Activated naive CD8-positive, alpha-beta T cell treated with anti-CD3 and anti-CD28 coated beads, Interleukin-2, amount 10 ng/mL, durations not matched to agents 7 days and 5 days (primary cell): ENCODE results near the gene CRY1. TPM values are rescaled to one million over a fixed set of nuclear protein-coding genes. Genes with fewer than 3 reads are reported as not detected.
"Not testable (repeated sequence)": the region's sequence is repeated elsewhere in the genome, so short reads cannot be mapped to it uniquely, and the experiment has no call there.

ENCODE experiments used
- ATAC-seq: fragments of 150-1000 bp; cut with Tn5 transposase; one replicate; pipeline ENCODE4 v1.10.0; 2021; ENCODE audit warnings: low read depth, moderate library complexity
- POLR2A ChIA-PET: fragments of 350-600 bp; sonication (Branson Sonifier 250); formaldehyde crosslinking; loops from one replicate; lab custom pipeline; 2021; ENCODE audit warnings: antibody characterized with exemption; lab: Charles Lee
- DNase-seq: peaks from one replicate; pipeline ENCODE4 v3.0.0; 2021
- H3K27ac Mint-ChIP-seq: one replicate; pipeline ENCODE4 v1.8.0; 2022; ENCODE audit warnings: mild to moderate bottlenecking, mixed read lengths
- H3K27me3 Mint-ChIP-seq: one replicate; pipeline ENCODE4 v1.8.0; 2022; ENCODE audit warnings: mild to moderate bottlenecking, moderate library complexity, mixed read lengths
- H3K36me3 Mint-ChIP-seq: one replicate; pipeline ENCODE4 v1.8.0; 2021; ENCODE audit warnings: mild to moderate bottlenecking, mixed read lengths
- H3K4me1 Mint-ChIP-seq: one replicate; pipeline ENCODE4 v1.8.0; 2021; ENCODE audit warnings: mixed read lengths
- H3K4me3 Mint-ChIP-seq: one replicate; pipeline ENCODE4 v1.8.0; 2022; ENCODE audit warnings: mild to moderate bottlenecking, moderate library complexity, mixed read lengths
- H3K9me3 Mint-ChIP-seq: one replicate; pipeline ENCODE4 v1.8.0; 2021; ENCODE audit warnings: mixed read lengths
- total RNA-seq, 2 experiments: library from RNA; stranded (reverse); gene quantifications; one replicate each; pipeline ENCODE4 v1.2.3, GENCODE V29; 2021

Gene CRY1
- total RNA-seq, 2 experiments from 2014 or later = 17.3 to 22.5 TPM

DNA sequence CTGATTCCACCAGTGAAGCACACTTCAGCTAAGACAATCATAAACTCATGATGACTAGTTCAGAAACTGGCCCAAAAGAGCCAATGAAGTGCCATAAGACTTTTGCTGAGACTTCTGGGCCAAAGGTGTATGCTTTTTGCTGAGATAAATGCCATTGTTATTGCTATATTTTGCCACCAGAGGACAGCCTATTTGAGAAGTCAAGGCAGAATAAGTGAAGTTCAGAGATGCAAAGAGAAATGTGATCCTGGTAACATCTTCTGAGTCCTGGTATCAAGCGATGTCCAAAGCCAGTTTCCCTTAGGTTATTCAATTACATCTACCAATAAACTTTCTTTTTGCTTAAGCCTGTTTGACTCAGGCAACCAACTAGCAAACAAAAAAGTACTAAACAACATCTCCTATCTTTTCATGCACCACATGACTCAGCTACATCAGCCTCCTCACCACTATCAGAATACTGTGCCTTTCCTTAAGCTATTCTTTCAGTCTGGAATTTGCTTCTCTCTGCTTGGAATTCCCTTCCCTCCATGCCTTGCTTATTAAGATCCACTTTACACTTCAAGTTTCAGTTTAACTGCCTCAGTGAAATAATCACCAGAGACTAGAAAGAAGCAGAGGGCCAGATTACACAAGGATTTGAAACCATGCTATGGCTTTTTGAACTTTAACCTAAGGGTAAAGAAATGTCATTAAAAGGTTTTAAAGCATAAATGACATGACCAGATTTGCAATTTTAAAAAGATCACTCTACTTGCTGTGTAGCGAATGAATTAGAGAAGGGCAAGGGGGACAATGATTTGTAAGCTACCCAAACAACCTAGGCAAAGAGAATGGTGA lies 14.0 kb downstream of the CRY1 start:
- Mint-ChIP-seq H3K4me3 (no peak overlapping the region), H3K4me1 (no peaks in the 10 kb centered on the region), H3K27ac (no peak overlapping the region), H3K27me3 (no peaks in the 10 kb centered on the region), H3K9me3 (peaks cover 5% of the 10 kb centered on the region), H3K36me3 (peaks cover 12% of the 10 kb centered on the region)
- POLR2A ChIA-PET = no interaction called here
- ATAC-seq = no peak
- no peak for DNase-seq

- H3K4me1 Mint-ChIP-seq, H3K27ac Mint-ChIP-seq, POLR2A ChIA-PET, H3K27me3 Mint-ChIP-seq, H3K9me3 Mint-ChIP-seq, DNase-seq, H3K4me3 Mint-ChIP-seq, ATAC-seq, H3K36me3 Mint-ChIP-seq: not testable (repeated sequence)
These were observed 20.1 kb downstream of the CRY1 start for GRCh38 chr12:107073266-107073665.

DNA sequence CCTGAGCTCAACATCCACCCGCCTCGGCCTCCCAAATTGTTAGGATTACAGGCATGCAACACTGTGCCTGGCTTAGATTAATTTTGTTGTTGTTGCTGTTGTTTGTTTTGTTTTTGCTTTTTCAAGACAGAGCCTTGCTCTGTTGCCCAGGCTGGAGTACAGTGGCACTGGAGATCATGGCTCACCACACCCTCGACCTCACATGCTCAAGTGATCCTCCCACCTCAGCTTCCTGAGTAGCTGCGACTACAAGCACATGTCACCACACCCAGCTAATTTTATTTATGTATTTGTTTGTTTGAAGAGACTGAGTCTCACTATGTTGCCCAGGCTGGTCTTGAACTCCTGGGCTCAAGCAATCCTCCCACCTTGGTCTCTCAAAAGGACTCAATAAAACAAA lies 26.7 kb downstream of the CRY1 start:
- ATAC-seq (no peak), DNase-seq (no peak)
- H3K27me3 Mint-ChIP-seq = no peaks in the 10 kb centered on the region
- H3K9me3 Mint-ChIP-seq = peaks cover 4% of the 10 kb centered on the region
- no peaks in the 10 kb centered on the region for H3K4me1 Mint-ChIP-seq
- POLR2A ChIA-PET = no interaction called here
- no peak overlapping the region for H3K27ac Mint-ChIP-seq
- H3K36me3 Mint-ChIP-seq = no peaks in the 10 kb centered on the region
- no peak overlapping the region for H3K4me3 Mint-ChIP-seq

DNA sequence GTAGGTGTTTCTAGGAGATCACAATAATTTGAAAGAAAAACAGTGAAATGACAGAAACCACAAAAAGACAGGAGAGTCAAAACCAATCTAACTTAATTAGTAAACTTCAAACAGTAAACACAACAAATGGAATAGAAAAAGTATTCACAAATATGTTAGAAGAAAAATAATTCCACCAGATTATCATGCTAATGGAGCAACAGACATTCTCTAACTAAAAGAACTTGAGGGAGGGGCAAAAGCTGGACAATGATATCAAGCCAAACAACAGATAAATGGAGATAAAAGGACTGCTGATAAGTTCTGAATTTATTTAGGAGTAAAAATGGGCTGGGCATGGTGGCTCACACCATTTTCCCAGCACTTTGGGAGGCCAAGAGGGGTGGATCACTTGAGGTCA lies 28.7 kb downstream of the CRY1 start:
- no peak overlapping the region for H3K4me3 Mint-ChIP-seq
- DNase-seq = no peak
- peaks cover 4% of the 10 kb centered on the region for H3K9me3 Mint-ChIP-seq
- POLR2A ChIA-PET = no interaction called here
- no peaks in the 10 kb centered on the region for H3K27me3 Mint-ChIP-seq
- no peaks in the 10 kb centered on the region for H3K4me1 Mint-ChIP-seq
- no peaks in the 10 kb centered on the region for H3K36me3 Mint-ChIP-seq
- H3K27ac Mint-ChIP-seq = no peak overlapping the region
- ATAC-seq = no peak

DNA sequence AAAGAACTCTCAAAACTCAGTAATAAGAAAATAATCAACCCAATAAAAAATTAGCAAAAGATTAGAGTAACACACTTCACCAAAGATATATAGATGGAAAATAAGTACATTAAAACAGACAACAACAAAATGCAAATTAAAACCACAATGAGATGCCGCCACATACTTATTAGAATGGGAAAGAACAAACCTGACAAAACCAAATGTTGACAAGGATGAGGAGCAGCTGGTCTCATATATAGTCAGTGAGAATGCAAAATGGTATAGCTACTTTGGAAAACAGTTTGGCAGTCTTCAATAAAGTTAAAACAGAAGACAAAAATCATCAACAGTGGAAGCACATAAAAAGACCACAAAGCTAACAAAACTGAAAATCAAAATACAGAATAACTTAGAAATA lies 29.1 kb downstream of the CRY1 start:
- no peak for DNase-seq
- no peaks in the 10 kb centered on the region for H3K4me1 Mint-ChIP-seq
- H3K27ac Mint-ChIP-seq = no peak overlapping the region
- H3K36me3 Mint-ChIP-seq = no peaks in the 10 kb centered on the region
- H3K4me3 Mint-ChIP-seq = no peak overlapping the region
- H3K27me3 Mint-ChIP-seq = no peaks in the 10 kb centered on the region
- peaks cover 4% of the 10 kb centered on the region for H3K9me3 Mint-ChIP-seq
- ATAC-seq = no peak
- POLR2A ChIA-PET = no interaction called here

- no peaks in the 10 kb centered on the region for H3K4me1 Mint-ChIP-seq
- POLR2A ChIA-PET = no interaction called here
- no peak overlapping the region for H3K27ac Mint-ChIP-seq
- ATAC-seq (no peak), DNase-seq (no peak)
- peaks cover 3% of the 10 kb centered on the region for H3K36me3 Mint-ChIP-seq
- no peak overlapping the region for H3K4me3 Mint-ChIP-seq
- H3K27me3 Mint-ChIP-seq = no peaks in the 10 kb centered on the region
- peaks cover 2% of the 10 kb centered on the region for H3K9me3 Mint-ChIP-seq
These were observed 35.2 kb downstream of the CRY1 start for GRCh38 chr12:107058190-107058589.

GRCh38 chr12:107057071-107057834 lies 36.1 kb downstream of the CRY1 start:
- DNase-seq = no peak
- POLR2A ChIA-PET = no interaction called here
- Mint-ChIP-seq H3K4me3 (no peak overlapping the region), H3K4me1 (no peaks in the 10 kb centered on the region), H3K27ac (no peak overlapping the region), H3K27me3 (no peaks in the 10 kb centered on the region), H3K9me3 (peaks cover 3% of the 10 kb centered on the region), H3K36me3 (peaks cover 3% of the 10 kb centered on the region)
- ATAC-seq = no peak

DNA sequence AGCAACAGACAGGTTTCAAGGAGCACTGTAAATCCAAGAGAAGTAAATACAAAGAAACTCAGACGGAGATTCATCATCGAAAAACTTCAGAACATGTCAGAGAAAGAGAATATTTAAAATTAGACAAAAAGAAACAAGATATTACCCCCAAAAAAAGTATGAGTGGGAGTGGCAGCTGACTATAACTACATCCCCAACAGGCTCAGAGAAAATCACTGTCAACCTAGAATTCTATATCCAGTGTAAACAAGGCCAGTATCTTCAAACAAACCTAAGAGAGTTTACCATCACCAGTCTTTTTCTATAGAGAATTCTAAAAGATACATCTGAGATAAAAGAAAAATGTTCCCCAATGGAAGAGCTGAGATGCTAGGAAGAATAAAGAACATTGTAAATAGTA lies 39.6 kb downstream of the CRY1 start:
- no peak for ATAC-seq
- Mint-ChIP-seq H3K27me3 (no peaks in the 10 kb centered on the region), H3K27ac (no peak overlapping the region), H3K4me1 (peaks cover 3% of the 10 kb centered on the region), H3K9me3 (peaks cover 3% of the 10 kb centered on the region), H3K36me3 (peaks cover 12% of the 10 kb centered on the region), H3K4me3 (no peak overlapping the region)
- DNase-seq = no peak
- POLR2A ChIA-PET = no interaction called here

- no peaks in the 10 kb centered on the region for H3K27me3 Mint-ChIP-seq
- DNase-seq (no peak), ATAC-seq (no peak)
- no peak overlapping the region for H3K4me3 Mint-ChIP-seq
- peaks cover 8% of the 10 kb centered on the region for H3K36me3 Mint-ChIP-seq
- peaks cover 6% of the 10 kb centered on the region for H3K9me3 Mint-ChIP-seq
- H3K4me1 Mint-ChIP-seq = no peaks in the 10 kb centered on the region
- H3K27ac Mint-ChIP-seq = no peak overlapping the region
- POLR2A ChIA-PET = no interaction called here
These were observed 48.2 kb downstream of the CRY1 start for GRCh38 chr12:107045186-107045585.

GRCh38 chr12:107042801-107043200 lies 50.5 kb downstream of the CRY1 start:
- Mint-ChIP-seq H3K27ac (no peak overlapping the region), H3K4me3 (no peak overlapping the region), H3K4me1 (peaks cover 2% of the 10 kb centered on the region), H3K36me3 (peaks cover 14% of the 10 kb centered on the region), H3K27me3 (no peaks in the 10 kb centered on the region), H3K9me3 (peaks cover 9% of the 10 kb centered on the region)
- POLR2A ChIA-PET = no interaction called here
- ATAC-seq = no peak
- no peak for DNase-seq

DNA sequence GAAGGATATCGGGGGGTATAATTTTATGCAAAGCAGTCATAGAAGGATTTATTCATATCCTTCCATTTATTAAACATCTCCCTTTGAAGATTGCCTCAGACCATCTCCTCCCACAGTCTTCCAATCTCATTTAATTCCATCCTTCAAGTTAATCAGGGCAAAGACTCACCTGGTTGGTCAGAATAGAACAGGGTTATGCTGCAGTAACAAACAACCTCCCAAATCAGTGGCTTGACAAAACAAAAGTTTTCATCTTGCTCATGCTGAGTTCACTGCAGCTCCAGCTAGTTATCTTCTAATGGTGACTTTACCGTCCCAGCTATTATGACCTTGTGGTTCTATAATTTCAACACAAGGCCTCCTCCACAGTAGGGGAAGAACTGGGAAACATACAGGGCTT lies 57.6 kb downstream of the CRY1 start:
- peaks cover 5% of the 10 kb centered on the region for H3K9me3 Mint-ChIP-seq
- H3K27me3 Mint-ChIP-seq = no peaks in the 10 kb centered on the region
- POLR2A ChIA-PET = no interaction called here

GRCh38 chr12:107033758-107034739 lies 59.3 kb downstream of the CRY1 start:
- ATAC-seq = no peak
- no peaks in the 10 kb centered on the region for H3K27me3 Mint-ChIP-seq
- no peak overlapping the region for H3K27ac Mint-ChIP-seq

More for the DNA sequence above, 57.6 kb downstream of the CRY1 start:
- DNase-seq = no peak
- ATAC-seq = no peak
- no peak overlapping the region for H3K4me3 Mint-ChIP-seq
- H3K4me1 Mint-ChIP-seq = peaks cover 6% of the 10 kb centered on the region
- H3K36me3 Mint-ChIP-seq = peaks cover 16% of the 10 kb centered on the region
- H3K27ac Mint-ChIP-seq = no peak overlapping the region

GRCh38 chr12:107032266-107032665 lies 61.1 kb downstream of the CRY1 start:
- H3K27me3 Mint-ChIP-seq = no peaks in the 10 kb centered on the region
- H3K27ac Mint-ChIP-seq = no peak overlapping the region
- peaks cover 4% of the 10 kb centered on the region for H3K4me1 Mint-ChIP-seq
- peaks cover 1% of the 10 kb centered on the region for H3K9me3 Mint-ChIP-seq
- no peak overlapping the region for H3K4me3 Mint-ChIP-seq
- DNase-seq (no peak), ATAC-seq (no peak)
- POLR2A ChIA-PET = no interaction called here
- peaks cover 7% of the 10 kb centered on the region for H3K36me3 Mint-ChIP-seq

More at GRCh38 chr12:107033758-107034739, 59.3 kb downstream of the CRY1 start:
- H3K36me3 Mint-ChIP-seq = peaks cover 13% of the 10 kb centered on the region
- H3K9me3 Mint-ChIP-seq = peaks cover 2% of the 10 kb centered on the region
- POLR2A ChIA-PET = no interaction called here
- H3K4me3 Mint-ChIP-seq = no peak overlapping the region
- DNase-seq = no peak
- H3K4me1 Mint-ChIP-seq = peaks cover 4% of the 10 kb centered on the region
